GM21381 (cell line): ENCODE data around the gene PKP1.

Experiments used
- ATAC-seq: cut with Tn5 transposase; IDR thresholded peaks from one replicate; pipeline ENCODE4 v1.9.1; 2021; ENCODE audit warnings: mild to moderate bottlenecking, moderate library complexity; ENCODE audit not compliant: unreplicated experiment

Gene PKP1

GRCh38 chr1:201304126-201304525 lies 20.8 kb downstream of the PKP1 start:
- no peak for ATAC-seq

DNA sequence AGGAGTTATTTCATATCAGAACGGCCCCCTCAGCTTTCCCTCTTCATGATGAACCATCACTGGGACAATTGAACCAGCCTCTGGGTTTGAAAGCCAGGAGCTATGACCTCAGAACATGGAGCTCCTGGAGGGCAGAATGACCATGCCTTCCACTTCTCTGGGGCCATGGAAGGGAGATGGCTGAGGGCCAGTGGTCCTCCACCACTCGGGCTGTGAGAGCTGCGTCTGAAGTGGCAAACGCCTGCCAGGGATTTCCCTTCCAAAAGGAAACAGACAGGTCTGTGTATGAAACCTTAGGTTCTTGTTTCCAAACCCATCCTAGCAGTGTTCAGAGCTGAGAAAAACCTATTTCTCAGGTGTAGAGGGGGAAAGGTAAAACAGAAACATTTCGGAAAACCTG lies 22.5 kb downstream of the PKP1 start:
- no peak for ATAC-seq

DNA sequence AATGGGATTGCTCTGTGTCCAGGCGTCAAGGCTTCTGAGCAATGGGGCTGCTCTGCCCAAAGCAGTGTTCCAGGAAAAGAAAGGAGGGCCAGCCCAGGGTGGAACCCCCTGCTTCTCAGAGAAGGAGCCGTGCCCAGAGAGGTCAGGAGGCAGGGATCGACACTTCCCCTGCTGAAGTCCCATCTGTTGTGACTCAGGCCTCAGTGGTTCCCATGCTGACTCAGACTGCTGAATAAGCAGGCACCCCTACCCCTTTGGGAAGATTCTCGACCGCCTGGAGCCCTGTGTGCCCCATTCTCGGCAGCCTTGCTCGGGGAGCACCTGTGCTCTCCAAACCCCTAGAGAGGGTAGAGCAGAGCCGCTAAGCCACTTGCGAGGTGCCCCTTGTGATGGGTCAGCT lies 23.9 kb downstream of the PKP1 start:
- ATAC-seq = no peak

DNA sequence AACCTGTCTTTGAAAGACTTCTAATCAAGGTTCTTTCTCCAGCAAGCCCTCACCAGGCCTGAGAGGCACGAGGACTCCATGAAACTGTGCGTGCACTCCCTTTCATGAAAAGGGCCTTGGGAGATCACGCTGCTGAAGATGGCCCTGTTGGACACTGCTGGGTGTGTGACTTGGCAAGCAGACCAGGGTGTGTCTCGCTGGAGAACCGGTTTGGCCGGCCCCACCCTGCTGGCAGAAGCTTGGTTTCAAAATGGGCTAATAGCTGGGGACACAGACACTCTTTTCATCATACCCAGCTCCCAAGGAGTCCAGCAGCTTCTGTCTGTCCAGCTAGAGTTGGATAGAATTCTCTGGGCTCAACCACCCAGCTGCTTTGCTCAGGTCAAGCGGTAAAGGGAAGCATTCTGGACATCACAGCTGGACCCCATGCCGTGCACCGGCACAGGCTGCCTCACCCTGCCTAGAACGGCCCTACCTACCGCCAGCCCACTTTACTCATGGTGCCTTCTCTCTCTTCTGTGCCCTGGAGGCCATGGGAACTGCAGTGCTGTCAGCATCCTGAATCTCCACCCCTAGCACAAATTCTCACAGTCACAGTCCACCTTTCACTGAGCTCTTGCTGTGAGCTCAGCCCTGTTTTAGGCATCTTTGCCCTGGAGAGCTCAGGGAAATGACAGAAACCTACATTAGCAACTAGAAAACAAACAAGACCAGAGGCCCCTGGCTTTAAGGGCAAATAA lies 24.6 kb downstream of the PKP1 start:
- no peak for ATAC-seq

DNA sequence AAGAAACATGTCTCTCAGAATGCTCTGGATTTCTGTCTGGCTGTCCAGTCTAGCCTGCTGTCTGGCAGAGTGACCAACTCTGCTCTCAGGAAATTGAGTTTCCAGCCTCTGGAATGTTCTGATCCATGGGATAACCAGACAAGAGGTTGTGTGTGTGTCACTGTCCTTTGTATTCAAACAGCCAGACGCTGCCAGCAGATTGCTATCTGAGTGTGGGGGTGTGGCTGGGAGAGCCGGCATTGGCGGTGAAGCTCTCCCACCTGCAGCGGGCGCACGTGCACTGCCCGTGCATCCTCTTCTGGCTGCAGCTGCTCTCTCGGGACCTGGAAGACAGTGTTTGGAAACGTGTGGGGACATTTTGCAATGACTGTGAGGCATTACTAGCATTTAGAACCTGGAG lies 26.1 kb downstream of the PKP1 start:
- ATAC-seq = no peak

DNA sequence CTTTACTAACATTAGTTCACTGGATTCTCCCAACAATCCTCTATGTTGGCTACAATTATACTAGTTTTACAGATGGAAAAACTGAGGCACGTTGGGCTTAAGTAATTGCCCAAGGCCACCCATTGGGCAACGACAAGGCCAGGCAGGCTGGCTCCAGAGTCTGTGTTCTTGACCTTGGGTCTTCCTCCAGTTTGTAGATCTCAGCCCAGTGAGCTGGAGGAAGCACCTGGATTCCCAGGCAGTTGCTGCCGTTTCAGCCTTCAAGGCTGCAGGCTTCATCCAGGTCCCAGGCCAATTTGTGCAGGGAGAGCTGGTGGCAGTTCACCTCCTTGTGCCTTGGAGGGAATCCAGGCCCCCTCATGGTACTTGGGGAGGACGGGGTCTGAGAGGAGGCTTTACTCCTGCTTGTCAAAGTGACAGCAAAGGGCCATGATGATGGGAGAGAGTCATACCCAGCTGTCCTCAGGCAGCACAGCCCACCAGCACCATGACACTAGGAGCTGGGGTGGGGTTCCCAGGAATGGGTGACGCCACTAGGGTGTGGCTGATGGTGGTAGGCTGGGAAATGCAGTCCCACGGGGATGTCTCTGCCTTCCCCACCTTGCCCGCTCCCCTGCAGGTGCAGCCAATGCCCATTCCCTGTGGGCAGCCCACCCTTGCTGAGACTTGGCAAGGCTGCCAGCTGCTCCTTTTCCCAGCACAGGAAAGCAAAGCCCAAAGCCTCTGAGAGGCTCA lies 27.1 kb downstream of the PKP1 start:
- no peak for ATAC-seq

DNA sequence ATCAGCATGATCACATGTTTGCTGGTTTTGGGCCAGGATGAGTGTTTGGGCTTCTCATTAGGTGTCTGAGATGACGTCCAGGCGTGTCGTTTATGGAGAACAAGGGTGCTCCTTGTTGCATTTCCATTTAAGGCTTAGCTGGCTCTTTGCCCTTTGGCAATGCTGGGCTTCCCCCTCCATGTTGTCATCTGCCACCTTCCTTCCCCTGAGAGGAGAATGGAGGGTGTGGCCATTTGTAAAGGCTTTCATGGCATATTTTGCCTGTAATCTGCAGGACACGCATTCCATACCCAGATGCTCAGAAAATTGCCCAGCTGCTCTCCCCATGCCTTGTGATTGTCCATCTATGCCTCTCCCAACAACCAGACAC lies 27.7 kb downstream of the PKP1 start:
- no peak for ATAC-seq

GRCh38 chr1:201311356-201312011 lies 28.2 kb downstream of the PKP1 start:
- no peak for ATAC-seq

- no peak for ATAC-seq
Measured at GRCh38 chr1:201312298-201312697, 29.0 kb downstream of the PKP1 start.

DNA sequence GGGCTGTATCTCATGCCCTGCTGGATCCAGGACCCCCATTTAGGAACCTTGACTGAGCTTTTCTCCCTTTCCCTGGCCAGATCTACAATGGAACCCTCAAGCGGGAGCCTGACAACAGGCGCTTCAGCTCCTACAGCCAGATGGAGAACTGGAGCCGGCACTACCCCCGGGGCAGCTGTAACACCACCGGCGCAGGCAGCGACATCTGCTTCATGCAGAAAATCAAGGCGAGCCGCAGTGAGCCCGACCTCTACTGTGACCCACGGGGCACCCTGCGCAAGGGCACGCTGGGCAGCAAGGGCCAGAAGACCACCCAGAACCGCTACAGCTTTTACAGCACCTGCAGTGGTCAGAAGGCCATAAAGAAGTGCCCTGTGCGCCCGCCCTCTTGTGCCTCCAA lies 29.8 kb downstream of the PKP1 start:
- ATAC-seq = no peak

DNA sequence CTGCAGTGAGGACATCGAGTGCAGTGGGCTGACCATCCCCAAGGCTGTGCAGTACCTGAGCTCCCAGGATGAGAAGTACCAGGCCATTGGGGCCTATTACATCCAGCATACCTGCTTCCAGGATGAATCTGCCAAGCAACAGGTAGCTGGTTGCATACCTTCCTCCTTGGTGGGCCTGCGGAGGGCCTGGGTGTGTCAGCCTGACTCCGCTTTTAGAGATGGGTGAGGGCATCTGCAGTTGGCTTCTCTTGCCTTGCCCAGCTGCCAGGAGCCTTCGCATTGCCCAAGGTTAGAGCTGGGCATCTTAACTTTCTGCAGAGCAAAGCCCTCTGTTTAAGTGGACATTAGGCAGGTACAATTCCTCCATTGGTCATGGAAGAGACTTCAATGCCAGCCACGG lies 33.2 kb downstream of the PKP1 start:
- ATAC-seq = no peak

DNA sequence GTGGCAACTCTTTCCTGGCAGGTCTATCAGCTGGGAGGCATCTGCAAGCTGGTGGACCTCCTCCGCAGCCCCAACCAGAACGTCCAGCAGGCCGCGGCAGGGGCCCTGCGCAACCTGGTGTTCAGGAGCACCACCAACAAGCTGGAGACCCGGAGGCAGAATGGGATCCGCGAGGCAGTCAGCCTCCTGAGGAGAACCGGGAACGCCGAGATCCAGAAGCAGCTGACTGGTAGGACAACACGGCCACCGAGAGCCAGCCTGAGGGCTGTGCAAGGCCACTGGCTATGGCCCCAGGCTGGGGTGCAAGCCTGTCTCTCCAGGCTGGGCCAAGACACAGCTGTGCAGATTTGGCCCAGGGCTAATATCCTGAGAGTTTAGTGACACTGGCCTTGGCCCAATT lies 34.2 kb downstream of the PKP1 start:
- ATAC-seq = no peak

DNA sequence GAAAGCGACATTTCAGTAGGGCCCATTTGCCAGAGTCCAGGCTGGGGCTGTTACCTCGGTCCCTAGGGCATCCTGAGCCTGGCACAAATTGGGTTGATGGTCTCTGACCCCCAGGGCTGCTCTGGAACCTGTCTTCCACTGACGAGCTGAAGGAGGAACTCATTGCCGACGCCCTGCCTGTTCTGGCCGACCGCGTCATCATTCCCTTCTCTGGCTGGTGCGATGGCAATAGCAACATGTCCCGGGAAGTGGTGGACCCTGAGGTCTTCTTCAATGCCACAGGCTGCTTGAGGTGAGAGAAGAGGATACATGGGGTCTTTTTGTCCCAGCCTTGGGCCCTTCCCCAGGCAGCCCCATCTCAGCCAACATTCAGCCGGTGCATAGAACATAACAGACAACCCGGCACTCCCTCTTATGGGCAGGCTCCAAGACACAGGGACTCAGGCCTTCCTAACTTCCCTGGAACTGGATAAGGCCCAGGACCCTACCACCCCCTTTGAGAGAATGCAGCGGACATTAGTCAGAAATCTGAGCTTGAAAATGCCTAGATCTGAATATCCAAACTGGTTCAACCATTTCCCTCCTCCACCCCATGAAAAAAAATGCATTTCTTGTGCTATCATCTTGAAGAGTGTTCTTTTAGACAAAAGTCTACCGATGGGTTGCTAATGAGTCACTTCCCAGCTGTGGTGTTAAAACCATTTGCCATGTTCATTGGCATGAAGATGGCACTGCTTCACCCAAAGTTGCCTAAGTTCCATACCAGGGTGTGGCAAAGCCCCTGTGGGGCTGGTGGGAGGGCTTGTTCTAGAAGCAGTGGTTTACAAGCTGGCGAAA lies 35.4 kb downstream of the PKP1 start:
- no peak for ATAC-seq

GRCh38 chr1:201319631-201320030 lies 36.3 kb downstream of the PKP1 start:
- ATAC-seq = no peak

DNA sequence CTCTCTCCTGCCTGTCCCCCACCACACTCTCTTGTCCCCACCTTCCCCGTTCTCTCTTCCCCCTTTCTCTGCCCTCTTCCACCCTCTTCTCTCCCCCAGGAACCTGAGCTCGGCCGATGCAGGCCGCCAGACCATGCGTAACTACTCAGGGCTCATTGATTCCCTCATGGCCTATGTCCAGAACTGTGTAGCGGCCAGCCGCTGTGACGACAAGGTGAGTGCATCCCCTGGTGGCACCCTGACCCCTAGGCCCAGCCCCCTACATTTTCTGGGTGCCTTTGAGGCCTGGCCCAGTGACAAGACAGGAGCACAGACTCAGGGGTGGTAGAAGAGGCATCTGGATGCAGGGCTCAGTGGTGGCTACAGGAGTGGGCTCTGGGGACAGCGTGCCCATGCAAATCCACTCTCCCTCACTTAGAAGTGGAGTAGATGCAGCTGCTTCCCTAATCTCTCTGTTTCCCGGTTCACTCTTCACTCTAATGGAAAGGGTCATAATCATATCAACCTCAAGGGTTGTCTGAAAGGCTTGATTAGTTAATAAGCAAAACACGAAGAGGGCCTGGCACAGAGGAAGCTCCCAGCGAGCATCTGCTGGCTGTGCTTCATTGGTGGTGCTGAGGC lies 37.0 kb downstream of the PKP1 start:
- no peak for ATAC-seq

DNA sequence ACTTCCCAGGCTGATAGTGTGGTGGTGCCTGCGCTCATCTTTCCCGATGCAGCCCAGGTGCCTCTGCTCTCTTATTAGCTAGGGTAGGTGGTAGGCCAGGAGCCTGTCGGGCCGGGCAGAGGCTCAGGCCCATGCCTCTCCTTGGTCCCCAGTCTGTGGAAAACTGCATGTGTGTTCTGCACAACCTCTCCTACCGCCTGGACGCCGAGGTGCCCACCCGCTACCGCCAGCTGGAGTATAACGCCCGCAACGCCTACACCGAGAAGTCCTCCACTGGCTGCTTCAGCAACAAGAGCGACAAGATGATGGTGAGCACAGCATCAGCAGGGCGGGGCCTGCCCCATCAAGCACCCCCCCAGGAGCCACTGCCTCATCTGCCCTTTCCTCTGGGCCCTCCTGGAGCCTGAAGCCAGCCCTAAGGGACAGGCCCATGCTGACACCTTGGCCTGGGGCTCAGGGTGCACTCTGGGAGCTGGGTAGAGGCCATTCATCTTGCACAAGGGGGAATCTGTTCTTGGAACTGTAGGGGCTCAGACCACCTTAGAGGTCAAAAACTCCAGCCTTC lies 38.6 kb downstream of the PKP1 start:
- no peak for ATAC-seq

DNA sequence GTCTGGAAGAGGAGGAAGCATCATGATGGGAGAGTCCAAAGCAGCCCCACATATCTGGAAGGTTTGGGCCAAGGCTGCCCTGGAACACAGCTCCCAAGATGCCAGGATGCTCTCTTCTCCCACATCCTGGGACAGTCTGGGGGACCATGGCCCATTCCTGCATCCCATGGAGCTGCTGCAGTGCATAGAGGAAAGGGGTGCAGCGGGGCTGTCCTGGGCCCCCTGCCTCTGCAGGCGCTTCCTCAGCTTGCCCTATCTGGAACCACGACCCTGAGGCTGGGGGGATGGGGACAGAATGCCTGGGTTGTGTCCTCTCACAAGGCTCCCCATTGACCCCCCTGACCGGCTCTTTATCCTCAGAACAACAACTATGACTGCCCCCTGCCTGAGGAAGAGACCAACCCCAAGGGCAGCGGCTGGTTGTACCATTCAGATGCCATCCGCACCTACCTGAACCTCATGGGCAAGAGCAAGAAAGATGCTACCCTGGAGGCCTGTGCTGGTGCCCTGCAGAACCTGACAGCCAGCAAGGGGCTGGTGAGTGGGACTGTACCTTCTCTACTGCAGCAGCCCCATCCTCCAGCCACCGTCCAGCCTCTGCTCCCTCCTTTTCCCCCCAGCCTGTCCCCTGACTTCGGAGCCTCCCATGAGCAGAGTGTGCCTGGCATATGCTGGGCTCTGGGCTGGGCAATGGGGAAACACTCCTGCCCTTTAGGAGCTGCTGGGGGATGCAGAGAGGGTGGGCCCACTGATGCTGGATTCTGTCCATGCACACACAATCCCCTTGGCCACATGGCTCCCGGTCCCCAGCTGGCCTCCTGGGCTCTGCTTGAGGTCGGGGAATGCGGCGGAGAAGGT lies 39.6 kb downstream of the PKP1 start:
- no peak for ATAC-seq

- ATAC-seq = no peak
Measured at GRCh38 chr1:201324306-201324705, 41.0 kb downstream of the PKP1 start.

DNA sequence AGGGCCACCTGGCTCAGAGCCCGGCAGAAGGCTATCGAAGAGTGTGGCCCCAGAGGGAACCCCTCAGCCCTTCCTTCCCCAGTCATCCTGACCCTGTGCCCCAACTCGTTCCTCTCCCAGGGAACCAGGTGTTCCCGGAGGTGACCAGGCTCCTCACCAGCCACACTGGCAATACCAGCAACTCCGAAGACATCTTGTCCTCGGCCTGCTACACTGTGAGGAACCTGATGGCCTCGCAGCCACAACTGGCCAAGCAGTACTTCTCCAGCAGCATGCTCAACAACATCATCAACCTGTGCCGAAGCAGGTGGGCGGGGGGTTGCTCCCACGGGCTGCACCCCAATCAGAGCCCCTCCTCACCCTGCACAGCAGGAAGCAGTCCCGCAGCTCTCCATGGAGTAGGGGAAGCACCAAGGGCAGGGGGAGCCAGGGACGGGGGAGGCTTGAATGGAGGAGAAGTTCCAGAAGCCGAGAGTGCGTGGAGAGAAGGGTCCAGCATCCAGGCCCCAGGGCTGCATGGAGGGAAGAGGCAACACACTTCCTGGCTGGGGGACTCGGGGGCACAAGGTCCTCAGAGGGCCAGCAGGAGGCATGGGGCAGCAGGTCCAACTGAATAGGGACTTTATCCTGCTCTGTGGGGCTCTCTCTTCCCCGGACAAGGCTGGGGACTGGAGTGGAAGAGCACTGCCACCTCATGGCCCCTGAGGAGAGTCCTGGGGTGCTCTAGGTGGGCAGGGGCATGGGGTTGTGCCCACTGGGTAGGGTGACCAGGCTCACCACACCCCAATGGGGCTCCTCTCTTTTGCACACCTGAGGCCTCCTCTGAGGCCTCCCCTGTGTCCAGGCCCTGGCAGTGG lies 41.7 kb downstream of the PKP1 start:
- no peak for ATAC-seq
